Parathyroid adenoma (tissue), 2 donors: Measurements from ENCODE around the gene RETREG2.

ENCODE experiments used
- H2AFZ ChIP-seq: fragments of 300-600 bp; sonication (generic); one replicate; pipeline ENCODE4 v1.7.0; 2017; ENCODE audit warnings: antibody characterized with exemption, mild to moderate bottlenecking
- H3K27ac ChIP-seq: fragments of 300-600 bp; sonication (generic); one replicate; pipeline ENCODE4 v1.7.0; 2017
- H3K27me3 ChIP-seq: fragments of 300-600 bp; sonication (generic); one replicate; pipeline ENCODE4 v1.7.0; 2017; ENCODE audit warnings: low read length; ENCODE audit not compliant: control insufficient read depth, insufficient read depth
- H3K36me3 ChIP-seq: fragments of 300-600 bp; sonication (generic); one replicate; pipeline ENCODE4 v1.7.0; 2017; ENCODE audit warnings: low read length; ENCODE audit not compliant: control insufficient read depth, insufficient read depth
- H3K4me1 ChIP-seq: fragments of 300-600 bp; sonication (generic); one replicate; pipeline ENCODE4 v1.7.0; 2017; ENCODE audit warnings: control low read depth
- H3K4me2 ChIP-seq: fragments of 300-600 bp; sonication (generic); one replicate; pipeline ENCODE4 v1.7.0; 2017; ENCODE audit warnings: low read length
- H3K4me3 ChIP-seq: fragments of 300-600 bp; sonication (generic); one replicate; pipeline ENCODE4 v1.7.0; 2017; ENCODE audit warnings: low read depth, low read length
- H3K79me2 ChIP-seq: fragments of 300-600 bp; sonication (generic); one replicate; pipeline ENCODE4 v1.7.0; 2017; ENCODE audit warnings: control low read depth
- H3K9ac ChIP-seq: fragments of 300-600 bp; sonication (generic); one replicate; pipeline ENCODE4 v1.7.0; 2017; ENCODE audit warnings: mild to moderate bottlenecking
- H3K9me3 ChIP-seq: fragments of 300-600 bp; sonication (generic); one replicate; pipeline ENCODE4 v1.7.0; 2017; ENCODE audit warnings: low read length; ENCODE audit not compliant: control insufficient read depth
- TF ChIP-seq, protein P1 (sequence below): fragments of 300-600 bp; sonication (generic); IDR thresholded peaks from one replicate; pipeline ENCODE4 v1.7.0; 2017; ENCODE audit warnings: antibody characterized with exemption, mild to moderate bottlenecking
- donor health status: primary hyperparathyroidism.

The RETREG2 gene

DNA sequence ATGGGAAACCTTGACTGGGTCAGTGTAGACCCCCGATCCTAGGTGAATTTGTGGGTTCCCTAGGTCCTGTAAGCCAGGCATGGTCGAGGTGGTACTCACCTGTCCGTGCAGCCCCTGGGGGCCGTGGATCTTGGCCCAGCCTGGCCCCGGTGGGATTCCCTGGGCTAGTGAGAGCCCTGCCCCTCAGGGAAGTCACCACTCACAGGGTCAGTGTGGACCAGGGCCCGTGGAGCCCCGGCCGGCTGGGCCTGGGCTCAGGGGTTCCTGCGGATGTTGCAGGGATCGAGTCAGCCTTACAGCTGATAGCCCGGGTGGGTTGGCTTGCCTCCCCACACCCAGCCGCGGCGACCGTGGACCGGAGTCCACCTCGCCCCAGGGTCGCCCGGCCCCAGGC lies 50.8 kb downstream of the RETREG2 start:
- Histone ChIP-seq H3K9me3 (no peaks in the 10 kb centered on the region), H3K9ac (peak overlapping the region; percentile 62), H3K4me2 (peak overlapping the region; percentile 99), H3K4me3 (peak overlapping the region; percentile 99), H3K27me3 (no peaks in the 10 kb centered on the region), H3K79me2 (peaks cover 22% of the 10 kb centered on the region), H2AFZ (peak overlapping the region; percentile 94), H3K36me3 (no peaks in the 10 kb centered on the region), H3K27ac (peak overlapping the region; percentile 77), H3K4me1 (peaks cover 7% of the 10 kb centered on the region)
- TF ChIP-seq, protein P1, sequence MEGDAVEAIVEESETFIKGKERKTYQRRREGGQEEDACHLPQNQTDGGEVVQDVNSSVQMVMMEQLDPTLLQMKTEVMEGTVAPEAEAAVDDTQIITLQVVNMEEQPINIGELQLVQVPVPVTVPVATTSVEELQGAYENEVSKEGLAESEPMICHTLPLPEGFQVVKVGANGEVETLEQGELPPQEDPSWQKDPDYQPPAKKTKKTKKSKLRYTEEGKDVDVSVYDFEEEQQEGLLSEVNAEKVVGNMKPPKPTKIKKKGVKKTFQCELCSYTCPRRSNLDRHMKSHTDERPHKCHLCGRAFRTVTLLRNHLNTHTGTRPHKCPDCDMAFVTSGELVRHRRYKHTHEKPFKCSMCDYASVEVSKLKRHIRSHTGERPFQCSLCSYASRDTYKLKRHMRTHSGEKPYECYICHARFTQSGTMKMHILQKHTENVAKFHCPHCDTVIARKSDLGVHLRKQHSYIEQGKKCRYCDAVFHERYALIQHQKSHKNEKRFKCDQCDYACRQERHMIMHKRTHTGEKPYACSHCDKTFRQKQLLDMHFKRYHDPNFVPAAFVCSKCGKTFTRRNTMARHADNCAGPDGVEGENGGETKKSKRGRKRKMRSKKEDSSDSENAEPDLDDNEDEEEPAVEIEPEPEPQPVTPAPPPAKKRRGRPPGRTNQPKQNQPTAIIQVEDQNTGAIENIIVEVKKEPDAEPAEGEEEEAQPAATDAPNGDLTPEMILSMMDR: no peak

DNA sequence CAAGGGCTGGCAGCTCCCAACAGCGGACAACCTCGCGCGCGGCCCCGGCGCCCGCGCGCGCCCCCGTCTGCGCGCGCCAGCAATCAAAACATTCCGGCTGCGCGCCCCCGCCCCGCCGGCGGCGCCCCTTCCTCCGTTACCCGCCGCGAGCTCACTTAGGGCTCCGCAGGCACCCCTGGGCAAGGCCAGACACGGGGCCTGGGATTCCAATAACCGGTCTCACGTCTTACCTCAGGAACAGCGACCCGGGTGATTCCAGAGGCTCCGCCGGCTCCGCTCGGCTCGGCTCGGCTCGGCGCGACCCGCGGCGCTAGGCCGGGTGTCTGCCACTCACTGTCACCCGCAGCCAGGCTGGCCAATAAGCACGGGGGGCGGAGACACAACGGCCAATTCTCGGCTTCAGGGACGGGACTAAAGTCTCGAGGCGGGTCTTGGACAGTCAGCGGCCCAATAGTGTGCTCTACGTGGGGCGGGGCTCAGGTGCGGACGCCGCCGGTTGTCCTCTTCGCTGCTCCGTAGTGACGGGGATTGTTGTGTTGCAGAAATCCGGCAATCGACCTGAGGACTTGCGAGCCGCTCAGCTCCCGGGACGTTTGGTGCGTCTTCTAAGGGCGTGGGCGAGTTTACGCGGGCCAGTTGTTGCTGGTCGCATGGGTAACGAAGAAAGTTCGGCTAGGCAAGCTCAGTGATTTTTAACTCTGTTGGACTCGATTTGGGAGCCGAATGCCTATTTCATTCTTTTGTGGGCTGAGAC lies 51.4 kb downstream of the RETREG2 start, which contains the start of the genes ANKZF1 and ATG9A:
TSS of gene ANKZF1 (plus strand) at position 502 of the 754 bp plus-strand sequence. CDS start 452 bp downstream, outside the sequence.
TSS of gene ATG9A (minus strand) at position 332 of the 754 bp plus-strand sequence. CDS start 1,612 bp downstream, outside the sequence.
- Histone ChIP-seq H3K4me1 (peaks cover 7% of the 10 kb centered on the region), H3K36me3 (no peaks in the 10 kb centered on the region), H3K27ac (peak within 1 kb of the TSS; percentile 77), H3K9me3 (no peaks in the 10 kb centered on the region), H2AFZ (peak within 1 kb of the TSS; percentile 94), H3K27me3 (no peaks in the 10 kb centered on the region), H3K79me2 (peaks cover 22% of the 10 kb centered on the region), H3K4me2 (peak within 1 kb of the TSS; percentile 99), H3K9ac (peak within 1 kb of the TSS; percentile 62), H3K4me3 (peak within 1 kb of the TSS; percentile 99)
- TF ChIP-seq, protein P1: no peak

DNA sequence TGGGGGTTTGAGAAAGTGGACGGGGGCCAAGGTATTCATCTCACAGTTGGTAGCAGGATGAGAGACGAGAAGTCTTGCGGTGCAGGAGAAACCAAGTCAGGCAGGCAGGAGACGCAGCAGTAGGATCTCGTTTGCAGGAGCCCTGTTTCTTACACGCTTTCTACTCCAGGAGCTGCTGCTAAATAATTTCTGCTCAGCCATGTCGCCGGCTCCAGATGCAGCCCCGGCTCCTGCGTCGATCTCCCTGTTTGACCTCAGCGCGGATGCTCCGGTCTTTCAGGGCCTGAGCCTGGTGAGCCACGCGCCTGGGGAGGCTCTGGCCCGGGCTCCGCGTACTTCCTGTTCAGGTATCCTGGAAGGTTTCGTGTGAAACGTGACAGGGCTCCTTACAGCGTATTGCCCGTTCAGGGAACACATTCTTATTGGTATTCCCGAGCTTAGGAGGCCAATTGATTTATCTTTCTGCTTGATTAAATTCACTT lies 52.0 kb downstream of the RETREG2 start:
- Histone ChIP-seq H3K4me1 (peaks cover 7% of the 10 kb centered on the region), H2AFZ (peak overlapping the region; percentile 94), H3K27me3 (no peaks in the 10 kb centered on the region), H3K36me3 (no peaks in the 10 kb centered on the region), H3K4me2 (peak overlapping the region; percentile 93), H3K4me3 (peak overlapping the region; percentile 99), H3K27ac (peak overlapping the region; percentile 77), H3K9me3 (no peaks in the 10 kb centered on the region), H3K9ac (no peak overlapping the region), H3K79me2 (peaks cover 22% of the 10 kb centered on the region)
- TF ChIP-seq, protein P1: no peak

DNA sequence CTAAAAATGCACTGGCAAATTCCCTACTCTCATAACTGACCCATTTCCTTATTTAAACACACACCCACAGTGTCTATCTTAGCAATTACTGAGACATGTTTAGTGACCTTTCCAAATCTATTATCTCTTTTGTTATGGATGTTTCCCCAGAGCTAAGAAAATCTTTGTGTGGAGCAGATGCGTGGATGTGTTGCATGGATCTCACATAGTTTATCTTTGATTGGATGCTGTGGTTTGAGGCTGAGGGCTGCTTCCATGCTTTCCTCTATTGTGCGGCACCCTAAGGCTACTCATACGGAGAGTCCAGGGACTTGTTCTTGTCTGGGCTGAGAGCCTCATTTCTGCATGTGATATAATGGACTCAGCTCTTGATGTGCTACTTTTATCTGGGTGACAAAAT lies 56.3 kb downstream of the RETREG2 start:
- TF ChIP-seq, protein P1: no peak
- H3K36me3 ChIP-seq: no peaks in the 10 kb centered on the region
- H3K4me1 ChIP-seq: peaks cover 7% of the 10 kb centered on the region
- no peak overlapping the region for H3K9ac ChIP-seq
- peaks cover 9% of the 10 kb centered on the region for H3K79me2 ChIP-seq
- H3K27ac ChIP-seq: no peak overlapping the region
- H2AFZ ChIP-seq: no peak overlapping the region
- no peaks in the 10 kb centered on the region for H3K27me3 ChIP-seq
- no peak overlapping the region for H3K4me3 ChIP-seq
- H3K9me3 ChIP-seq: no peaks in the 10 kb centered on the region
- H3K4me2 ChIP-seq: no peak overlapping the region
